ENCODE data around the gene EHMT1.

Gene EHMT1

GRCh38 chr9:137673886-137674285 is 55.1 kb downstream of the EHMT1 start:
- H3K27me3 Mint-ChIP-seq: no peaks in the 10 kb centered on the region
- DNase-seq: no peak
- CTCF ChIA-PET: interaction anchor here (1.8 kb wide), 1 partner anchor 354 kb away, joined by 4 read pairs; no protein-coding TSS in a partner anchor
- H3K4me1 Mint-ChIP-seq: peaks cover 5% of the 10 kb centered on the region
- no peak overlapping the region for H3K27ac Mint-ChIP-seq
- peaks cover 16% of the 10 kb centered on the region for H3K36me3 Mint-ChIP-seq
- no peak overlapping the region for H3K4me3 Mint-ChIP-seq
- no peaks in the 10 kb centered on the region for H3K9me3 Mint-ChIP-seq

DNA sequence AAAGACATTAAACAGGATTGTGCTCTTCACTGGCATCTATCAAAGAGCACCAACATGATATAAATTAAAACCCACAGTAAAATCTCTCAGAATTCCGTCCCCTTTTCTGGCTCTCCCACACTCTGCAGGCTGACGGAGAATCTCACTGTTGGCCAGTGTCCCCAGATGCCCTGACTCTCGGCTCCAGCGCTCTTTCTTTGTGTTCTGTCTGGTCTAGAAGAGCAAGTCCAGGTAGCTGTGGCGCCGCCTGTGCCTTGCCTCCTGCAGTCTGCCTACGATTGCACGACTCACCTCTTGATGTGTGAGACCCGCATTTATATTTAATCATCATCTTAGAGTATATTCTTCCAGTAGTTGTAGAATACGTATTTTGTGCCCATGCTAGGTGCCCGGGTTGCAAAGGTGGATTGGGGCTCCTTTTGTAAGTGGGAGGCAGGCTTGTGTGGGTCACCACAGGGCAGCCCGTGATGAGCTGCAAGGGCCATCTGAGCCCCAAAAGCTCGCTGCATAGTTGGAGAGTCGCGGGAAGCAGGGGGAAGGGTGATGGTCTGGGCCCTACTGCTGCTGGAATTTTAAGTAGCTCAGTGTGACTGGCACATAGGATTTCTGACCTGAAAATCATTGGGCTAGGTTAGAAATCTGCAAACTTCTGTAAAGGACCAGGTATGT is 55.6 kb downstream of the EHMT1 start:
- Mint-ChIP-seq H3K4me3 (no peak overlapping the region), H3K9me3 (no peaks in the 10 kb centered on the region), H3K27me3 (no peaks in the 10 kb centered on the region), H3K36me3 (peaks cover 14% of the 10 kb centered on the region), H3K4me1 (peaks cover 4% of the 10 kb centered on the region), H3K27ac (no peak overlapping the region)
- CTCF ChIA-PET: no interaction called here
- DNase-seq: no peak

DNA sequence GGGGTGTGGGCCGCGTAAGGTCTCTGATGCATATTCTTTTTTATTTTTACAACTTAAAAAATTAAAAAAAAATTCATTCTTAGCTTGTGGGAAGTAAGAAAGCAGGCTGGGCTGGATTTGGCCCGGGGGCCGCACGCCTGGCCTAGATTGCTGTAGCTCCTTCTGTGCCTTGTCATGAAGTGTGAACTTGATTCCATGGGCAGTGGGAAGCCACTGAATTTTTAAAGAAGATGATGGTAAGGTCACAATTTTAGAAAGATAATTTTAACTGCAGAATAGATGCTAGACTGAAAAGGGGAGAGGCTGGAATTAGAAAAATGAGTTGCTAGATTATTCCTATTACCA is 56.1 kb downstream of the EHMT1 start:
- H3K36me3 Mint-ChIP-seq: peaks cover 13% of the 10 kb centered on the region
- peaks cover 4% of the 10 kb centered on the region for H3K4me1 Mint-ChIP-seq
- no peaks in the 10 kb centered on the region for H3K9me3 Mint-ChIP-seq
- H3K27me3 Mint-ChIP-seq: no peaks in the 10 kb centered on the region
- H3K27ac Mint-ChIP-seq: no peak overlapping the region
- CTCF ChIA-PET: no interaction called here
- no peak for DNase-seq
- no peak overlapping the region for H3K4me3 Mint-ChIP-seq

- Mint-ChIP-seq H3K27ac (no peak overlapping the region), H3K36me3 (peaks cover 8% of the 10 kb centered on the region), H3K27me3 (no peaks in the 10 kb centered on the region), H3K4me1 (peaks cover 4% of the 10 kb centered on the region), H3K9me3 (no peaks in the 10 kb centered on the region), H3K4me3 (no peak overlapping the region)
- CTCF ChIA-PET: no interaction called here
- no peak for DNase-seq
Measured at GRCh38 chr9:137676998-137677397, 58.2 kb downstream of the EHMT1 start.

DNA sequence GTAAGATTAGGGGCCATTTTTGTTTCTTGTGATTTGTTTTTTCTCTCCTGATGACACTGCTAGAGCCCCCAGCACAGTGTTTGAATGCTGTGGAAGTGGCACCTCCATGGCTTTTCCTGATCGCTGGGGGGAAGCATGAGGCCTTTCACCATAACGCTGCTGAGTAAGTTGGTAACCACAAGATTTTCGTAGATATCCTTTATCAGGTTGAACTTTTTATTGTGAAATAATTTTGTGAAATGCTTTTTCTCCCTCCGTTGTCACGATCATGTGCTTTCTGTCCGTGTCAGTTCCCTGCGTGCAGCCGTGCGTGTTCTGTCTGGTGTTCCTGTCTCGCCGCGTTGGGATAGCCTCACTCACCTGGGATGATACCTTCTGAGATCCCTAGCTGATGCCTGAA is 59.4 kb downstream of the EHMT1 start:
- CTCF ChIA-PET: no interaction called here
- Mint-ChIP-seq H3K9me3 (no peaks in the 10 kb centered on the region), H3K4me3 (no peak overlapping the region), H3K27ac (no peak overlapping the region), H3K27me3 (no peaks in the 10 kb centered on the region), H3K36me3 (peaks cover 8% of the 10 kb centered on the region), H3K4me1 (peaks cover 2% of the 10 kb centered on the region)
- no peak for DNase-seq

GRCh38 chr9:137679249-137679648 is 60.4 kb downstream of the EHMT1 start:
- H3K27ac Mint-ChIP-seq: no peak overlapping the region
- H3K27me3 Mint-ChIP-seq: no peaks in the 10 kb centered on the region
- CTCF ChIA-PET: no interaction called here
- H3K4me3 Mint-ChIP-seq: no peak overlapping the region
- no peak for DNase-seq
- no peaks in the 10 kb centered on the region for H3K9me3 Mint-ChIP-seq
- H3K36me3 Mint-ChIP-seq: peaks cover 8% of the 10 kb centered on the region
- H3K4me1 Mint-ChIP-seq: peaks cover 2% of the 10 kb centered on the region

- Mint-ChIP-seq H3K4me3 (no peak overlapping the region), H3K27ac (no peak overlapping the region), H3K4me1 (peaks cover 2% of the 10 kb centered on the region), H3K27me3 (no peaks in the 10 kb centered on the region), H3K9me3 (no peaks in the 10 kb centered on the region), H3K36me3 (peaks cover 8% of the 10 kb centered on the region)
- CTCF ChIA-PET: no interaction called here
- DNase-seq: no peak
Measured at GRCh38 chr9:137679695-137680305, 61.0 kb downstream of the EHMT1 start.

DNA sequence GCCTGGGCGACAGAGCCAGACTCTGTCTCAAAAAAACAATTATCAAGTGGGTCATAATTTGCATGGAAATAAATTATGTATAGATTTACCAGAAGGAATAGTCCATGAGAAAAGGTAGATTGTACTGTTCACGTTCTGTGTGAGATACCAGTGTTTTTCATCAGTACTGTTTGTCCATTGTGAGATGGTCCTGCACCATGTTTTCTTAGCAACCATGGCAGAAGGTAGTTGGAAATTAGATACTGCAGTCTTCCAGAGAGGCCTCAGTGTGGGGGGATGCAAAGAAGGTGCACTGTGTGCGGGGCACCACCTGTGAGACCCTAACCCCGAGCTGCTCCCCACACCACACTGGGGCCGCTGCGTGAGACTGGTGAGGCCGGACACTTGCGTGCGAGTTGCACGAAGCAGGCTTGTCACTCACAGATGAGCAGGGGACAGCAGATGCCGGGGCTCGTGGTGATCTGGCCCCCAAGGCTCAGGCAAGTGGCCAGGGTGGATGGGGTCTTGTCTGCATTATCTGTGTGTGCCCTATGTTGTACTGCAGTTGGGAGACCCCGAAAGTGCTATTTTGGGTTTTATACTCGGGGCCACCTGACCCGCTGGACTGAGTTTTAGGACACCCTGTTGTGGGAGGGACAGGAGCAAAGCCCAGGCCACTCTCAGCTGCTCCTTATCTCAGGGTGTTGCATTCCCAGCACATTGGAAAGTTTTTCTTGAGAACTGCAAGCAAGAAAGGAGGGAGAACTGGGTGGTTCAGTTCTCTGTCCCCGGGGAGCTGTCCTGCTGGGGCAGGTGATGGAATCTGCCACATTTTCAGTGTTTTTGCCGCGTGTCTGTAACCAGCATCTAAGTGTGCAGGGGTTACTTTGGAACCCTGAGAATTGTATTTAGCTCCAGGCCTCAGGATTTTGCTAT is 61.9 kb downstream of the EHMT1 start:
- CTCF ChIA-PET: interaction anchor here (2.0 kb wide), 1 partner anchor 8 kb away, joined by 6 read pairs; no protein-coding TSS in a partner anchor
- Mint-ChIP-seq H3K27ac (no peak overlapping the region), H3K4me1 (peaks cover 2% of the 10 kb centered on the region), H3K9me3 (no peaks in the 10 kb centered on the region), H3K4me3 (no peak overlapping the region), H3K27me3 (no peaks in the 10 kb centered on the region), H3K36me3 (peaks cover 13% of the 10 kb centered on the region)
- DNase-seq: no peak

- no peak overlapping the region for H3K4me3 Mint-ChIP-seq
- H3K4me1 Mint-ChIP-seq: peaks cover 5% of the 10 kb centered on the region
- no peak overlapping the region for H3K27ac Mint-ChIP-seq
- H3K36me3 Mint-ChIP-seq: peaks cover 20% of the 10 kb centered on the region
- CTCF ChIA-PET: interaction anchor here (2.0 kb wide), 1 partner anchor 10 kb away, joined by 6 read pairs; no protein-coding TSS in a partner anchor
- H3K9me3 Mint-ChIP-seq: no peaks in the 10 kb centered on the region
- no peaks in the 10 kb centered on the region for H3K27me3 Mint-ChIP-seq
- DNase-seq: no peak
Measured at GRCh38 chr9:137682428-137683105, 63.8 kb downstream of the EHMT1 start.

- Mint-ChIP-seq H3K4me3 (no peak overlapping the region), H3K9me3 (no peaks in the 10 kb centered on the region), H3K4me1 (peaks cover 5% of the 10 kb centered on the region), H3K36me3 (peaks cover 18% of the 10 kb centered on the region), H3K27ac (no peak overlapping the region), H3K27me3 (no peaks in the 10 kb centered on the region)
- CTCF ChIA-PET: no interaction called here
- no peak for DNase-seq
Measured at GRCh38 chr9:137683262-137683864, 64.6 kb downstream of the EHMT1 start.

DNA sequence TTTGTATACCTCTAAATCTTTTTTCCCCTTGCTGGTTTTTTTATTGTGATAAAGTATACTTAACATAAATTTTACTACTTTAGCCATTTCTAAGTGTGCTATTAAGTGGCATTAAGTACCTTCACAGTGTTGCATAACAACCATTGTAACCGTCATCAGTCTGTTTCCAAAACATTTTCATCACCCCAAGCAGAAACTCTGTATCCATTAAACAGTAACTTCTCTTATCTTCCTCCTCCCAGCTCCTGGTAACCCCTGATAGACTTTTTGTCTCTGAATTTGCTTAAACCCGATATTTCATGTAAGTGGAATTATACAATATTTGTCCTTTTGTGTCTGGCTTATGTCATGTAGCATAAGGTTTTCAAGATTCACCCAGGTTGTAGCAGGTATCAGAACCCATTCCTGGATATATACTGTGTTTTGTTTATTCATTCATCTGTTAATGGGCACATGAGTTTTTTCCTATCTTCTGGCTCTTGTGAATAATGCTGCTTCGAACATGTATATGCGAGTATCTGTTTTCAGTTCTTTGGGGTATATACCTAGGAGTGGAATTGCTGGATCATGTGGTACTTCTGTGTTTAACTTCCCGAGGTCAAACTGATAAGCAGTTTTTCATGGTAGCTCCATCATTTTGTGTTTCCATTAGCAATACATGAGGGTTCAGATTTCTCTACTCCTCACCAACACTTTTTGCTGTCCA is 66.4 kb downstream of the EHMT1 start:
- H3K27me3 Mint-ChIP-seq: no peaks in the 10 kb centered on the region
- DNase-seq: no peak
- H3K9me3 Mint-ChIP-seq: no peaks in the 10 kb centered on the region
- no peak overlapping the region for H3K4me3 Mint-ChIP-seq
- H3K36me3 Mint-ChIP-seq: peaks cover 16% of the 10 kb centered on the region
- CTCF ChIA-PET: no interaction called here
- peaks cover 6% of the 10 kb centered on the region for H3K4me1 Mint-ChIP-seq
- H3K27ac Mint-ChIP-seq: no peak overlapping the region

DNA sequence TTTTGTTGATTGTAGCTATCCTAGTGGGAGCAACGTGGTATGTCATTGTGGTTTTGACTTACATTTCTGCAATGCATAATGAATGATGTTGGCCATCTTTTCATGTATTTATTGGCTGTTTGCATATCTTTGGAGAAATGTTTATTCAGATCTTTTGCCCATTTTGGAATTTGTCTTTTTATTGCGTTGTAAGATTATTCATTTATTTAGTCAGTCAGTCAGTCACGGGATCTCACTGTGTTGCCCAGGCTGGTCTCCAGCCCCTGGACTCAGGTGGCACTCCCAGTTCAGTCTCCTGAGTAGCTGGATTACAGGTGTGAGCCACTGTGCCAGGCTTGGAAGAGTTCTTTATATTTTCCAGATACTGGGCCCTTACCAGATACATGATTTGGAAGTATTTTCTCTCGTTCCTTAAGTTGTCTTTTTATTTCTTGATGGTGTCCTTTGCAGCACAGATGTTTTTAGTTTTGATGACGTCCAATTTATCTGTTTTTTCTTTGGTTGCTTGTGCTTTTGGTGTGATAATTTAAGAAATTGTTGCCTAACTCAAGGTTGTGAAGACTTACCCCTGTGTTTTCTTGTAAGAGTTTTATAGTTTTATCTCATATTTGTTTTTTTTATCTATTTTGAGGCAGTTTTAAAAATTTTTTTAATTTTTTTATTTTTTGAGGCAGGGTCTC is 67.1 kb downstream of the EHMT1 start:
- CTCF ChIA-PET: no interaction called here
- Mint-ChIP-seq H3K27ac (no peak overlapping the region), H3K27me3 (no peaks in the 10 kb centered on the region)

DNA sequence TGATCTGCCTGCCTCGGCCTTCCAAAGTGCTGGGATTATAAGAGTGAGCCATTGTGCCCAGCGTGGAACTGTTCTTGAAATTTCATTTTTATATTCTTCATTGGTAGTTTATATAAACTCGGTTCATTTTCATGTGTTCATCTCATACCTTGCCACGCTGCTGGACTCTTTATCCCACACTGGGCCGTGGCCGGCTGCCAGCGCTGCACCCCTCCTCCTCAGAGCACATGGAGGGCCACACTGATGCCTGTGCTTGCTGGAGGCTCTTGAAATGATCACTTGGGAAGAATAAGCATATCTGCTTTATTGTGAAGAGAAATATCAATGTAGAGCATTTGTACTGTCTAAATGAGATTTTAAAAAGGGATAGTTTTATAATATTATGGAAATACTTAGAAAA is 69.5 kb downstream of the EHMT1 start:
- no peaks in the 10 kb centered on the region for H3K27me3 Mint-ChIP-seq
- H3K4me1 Mint-ChIP-seq: peaks cover 13% of the 10 kb centered on the region
- no peak overlapping the region for H3K27ac Mint-ChIP-seq
- peaks cover 21% of the 10 kb centered on the region for H3K36me3 Mint-ChIP-seq
- no peaks in the 10 kb centered on the region for H3K9me3 Mint-ChIP-seq
- no peak overlapping the region for H3K4me3 Mint-ChIP-seq
- no peak for DNase-seq
- CTCF ChIA-PET: no interaction called here

More for the DNA sequence above, 67.1 kb downstream of the EHMT1 start:
- Mint-ChIP-seq H3K4me1 (peaks cover 7% of the 10 kb centered on the region), H3K36me3 (peaks cover 16% of the 10 kb centered on the region), H3K4me3 (no peak overlapping the region), H3K9me3 (no peaks in the 10 kb centered on the region)
- no peak for DNase-seq

Data from activated naive CD4-positive, alpha-beta T cell treated with anti-CD3 and anti-CD28 coated beads, Interleukin-2, amount 10 ng/mL, durations not matched to agents 7 days and 5 days (primary cell).